Astrocyte of the spinal cord (primary cell): ENCODE measurements around the gene FRMD4B.

Experiments used
- DNase-seq: peaks from one replicate; pipeline ENCODE4 v3.0.0; 2011; ENCODE audit warnings: low read depth, low spot score
- H3K4me3 ChIP-seq: 2 replicates; pipeline ENCODE4 v1.5.1; 2011; ENCODE audit warnings: low read depth, mild to moderate bottlenecking, low read length, moderate library complexity
- in situ Hi-C: cut with HindIII; loops from 2 replicates; pipeline ENCODE4 v1.10.0; 2017; ENCODE audit warnings: low sequenced_read_pairs
- TF ChIP-seq, protein P1 (sequence below): IDR thresholded peaks from 2 replicates; pipeline ENCODE4 v1.5.1; 2012; ENCODE audit warnings: low read depth, mild to moderate bottlenecking, low read length, inconsistent platforms

The FRMD4B gene

DNA sequence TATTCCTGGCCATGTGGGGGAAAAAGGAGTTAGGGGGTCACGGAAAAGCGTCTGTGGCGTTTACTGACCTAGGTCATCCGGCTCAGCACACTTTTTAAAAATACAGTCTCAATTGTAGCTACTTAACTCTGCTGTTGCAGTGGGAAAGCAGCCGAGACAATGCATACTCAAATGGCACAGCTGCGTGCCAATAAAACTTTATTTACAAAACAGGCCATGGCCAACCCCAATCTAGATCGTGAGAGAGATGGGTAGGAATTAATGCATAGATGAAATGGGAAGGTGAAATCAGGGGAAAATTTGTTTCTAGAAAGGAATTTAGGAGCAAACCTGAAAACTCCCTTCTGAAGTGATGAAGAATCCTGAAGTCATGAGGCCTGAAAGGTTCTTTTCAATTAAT, 22.0 kb upstream of the FRMD4B start:
- TF ChIP-seq, protein P1, sequence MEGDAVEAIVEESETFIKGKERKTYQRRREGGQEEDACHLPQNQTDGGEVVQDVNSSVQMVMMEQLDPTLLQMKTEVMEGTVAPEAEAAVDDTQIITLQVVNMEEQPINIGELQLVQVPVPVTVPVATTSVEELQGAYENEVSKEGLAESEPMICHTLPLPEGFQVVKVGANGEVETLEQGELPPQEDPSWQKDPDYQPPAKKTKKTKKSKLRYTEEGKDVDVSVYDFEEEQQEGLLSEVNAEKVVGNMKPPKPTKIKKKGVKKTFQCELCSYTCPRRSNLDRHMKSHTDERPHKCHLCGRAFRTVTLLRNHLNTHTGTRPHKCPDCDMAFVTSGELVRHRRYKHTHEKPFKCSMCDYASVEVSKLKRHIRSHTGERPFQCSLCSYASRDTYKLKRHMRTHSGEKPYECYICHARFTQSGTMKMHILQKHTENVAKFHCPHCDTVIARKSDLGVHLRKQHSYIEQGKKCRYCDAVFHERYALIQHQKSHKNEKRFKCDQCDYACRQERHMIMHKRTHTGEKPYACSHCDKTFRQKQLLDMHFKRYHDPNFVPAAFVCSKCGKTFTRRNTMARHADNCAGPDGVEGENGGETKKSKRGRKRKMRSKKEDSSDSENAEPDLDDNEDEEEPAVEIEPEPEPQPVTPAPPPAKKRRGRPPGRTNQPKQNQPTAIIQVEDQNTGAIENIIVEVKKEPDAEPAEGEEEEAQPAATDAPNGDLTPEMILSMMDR: no peak
- H3K4me3 ChIP-seq: no peak overlapping the region
- in situ Hi-C loops: no loop called here
- no peak for DNase-seq

DNA sequence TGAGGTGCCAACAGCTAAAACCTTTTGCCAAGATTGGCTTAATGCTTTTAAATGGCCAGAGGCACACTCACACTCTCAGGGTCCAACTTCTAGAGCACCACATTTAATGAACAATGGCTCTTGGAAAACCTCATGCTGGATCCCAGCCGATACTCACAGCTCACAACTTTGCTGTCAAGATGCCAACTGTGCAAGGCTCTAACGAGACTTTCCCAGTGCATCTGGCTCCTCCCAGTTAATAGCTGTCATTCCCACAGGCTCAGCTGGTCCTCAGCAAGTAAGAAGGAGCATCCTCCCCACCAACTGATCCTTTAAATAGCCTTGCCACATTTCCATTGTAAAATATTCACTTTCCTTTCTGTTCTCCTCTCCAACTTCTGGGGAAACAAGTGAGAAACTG, 20.3 kb upstream of the FRMD4B start:
- TF ChIP-seq, protein P1: no peak
- DNase-seq: peak; percentile 17
- in situ Hi-C loops: no loop called here
- H3K4me3 ChIP-seq: no peak overlapping the region

DNA sequence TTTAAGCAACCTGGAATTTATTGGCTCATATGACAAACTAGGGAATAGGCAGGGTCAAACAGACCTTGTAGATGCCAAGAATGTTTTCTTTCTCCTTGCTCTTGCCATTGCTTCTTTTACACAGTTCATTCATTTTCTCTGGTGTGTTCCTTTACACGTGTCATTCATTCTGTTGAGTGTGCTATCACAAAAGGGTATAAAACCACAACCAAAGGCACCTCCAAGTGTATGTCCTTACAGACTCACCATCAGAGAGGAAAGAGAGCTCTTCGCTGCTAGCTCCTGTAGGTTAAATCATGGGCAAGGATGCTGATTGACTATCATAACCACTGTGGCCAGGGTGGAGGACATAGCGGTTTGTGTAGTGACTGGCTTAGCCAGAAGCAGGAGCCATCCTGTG, 19.2 kb upstream of the FRMD4B start:
- DNase-seq: no peak
- in situ Hi-C loops: no loop called here
- no peak overlapping the region for H3K4me3 ChIP-seq
- TF ChIP-seq, protein P1: no peak

DNA sequence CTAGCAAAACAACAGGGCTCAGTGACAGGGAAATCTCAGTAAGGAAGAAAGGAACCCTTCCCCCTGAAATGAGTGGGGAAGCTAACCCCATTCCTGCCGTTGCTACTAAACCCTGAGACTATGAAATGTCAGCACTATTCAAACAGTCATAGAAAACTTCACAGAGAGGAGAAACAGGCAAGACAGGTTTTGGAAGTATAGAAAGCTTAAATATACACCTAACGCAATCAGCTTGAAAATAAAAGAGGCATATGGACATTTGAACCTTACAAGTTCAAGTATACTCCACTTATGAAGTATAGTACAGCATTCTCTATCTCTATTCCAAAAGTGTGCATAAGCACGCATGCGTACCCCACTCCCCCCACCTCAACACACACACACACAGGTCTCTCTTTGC, 17.6 kb upstream of the FRMD4B start:
- no peak for DNase-seq
- TF ChIP-seq, protein P1: no peak
- no peak overlapping the region for H3K4me3 ChIP-seq
- in situ Hi-C loops: no loop called here

DNA sequence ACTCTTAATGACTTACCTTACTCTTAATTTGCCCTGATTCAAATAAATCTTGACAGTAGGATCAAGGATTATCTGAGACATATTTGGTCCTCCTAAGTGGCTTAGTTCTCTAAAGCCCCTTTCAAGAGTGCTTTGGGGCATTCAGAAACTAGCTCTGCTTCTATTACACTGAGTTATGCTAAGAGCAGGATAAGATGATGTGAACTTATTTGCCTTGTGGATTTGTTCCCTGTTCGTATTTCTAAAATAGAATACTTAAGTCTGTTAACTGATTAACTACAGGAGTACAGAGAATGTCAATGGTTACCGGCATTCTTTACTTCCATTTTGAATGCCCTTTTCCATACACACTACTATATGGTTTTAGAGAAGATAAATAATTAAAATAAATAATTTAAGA, 14.8 kb upstream of the FRMD4B start:
- TF ChIP-seq, protein P1: no peak
- in situ Hi-C loops: no loop called here

DNA sequence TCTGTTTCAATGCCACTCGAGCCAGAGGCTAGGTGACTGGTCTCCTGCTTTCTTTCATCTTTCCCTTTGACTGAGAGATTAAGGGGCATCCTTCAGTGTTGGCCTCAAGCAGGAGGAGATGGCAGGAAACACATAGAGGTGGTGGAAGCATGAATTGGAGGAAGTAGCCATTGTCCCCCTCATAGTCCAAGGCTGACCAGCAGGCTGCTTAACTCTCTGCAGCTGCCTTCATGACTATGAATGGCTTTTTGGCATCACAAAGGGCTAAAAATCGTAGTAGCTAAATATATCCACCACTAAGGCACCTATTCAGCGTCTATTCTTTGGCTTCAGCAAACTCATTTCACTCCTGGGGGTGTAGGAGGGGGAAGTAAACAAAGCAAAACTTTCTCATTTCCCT, 7.0 kb upstream of the FRMD4B start:
- no peak overlapping the region for H3K4me3 ChIP-seq
- DNase-seq: no peak
- in situ Hi-C loops: no loop called here
- TF ChIP-seq, protein P1: no peak

More for the DNA sequence above, 14.8 kb upstream of the FRMD4B start:
- DNase-seq: no peak
- H3K4me3 ChIP-seq: no peak overlapping the region

DNA sequence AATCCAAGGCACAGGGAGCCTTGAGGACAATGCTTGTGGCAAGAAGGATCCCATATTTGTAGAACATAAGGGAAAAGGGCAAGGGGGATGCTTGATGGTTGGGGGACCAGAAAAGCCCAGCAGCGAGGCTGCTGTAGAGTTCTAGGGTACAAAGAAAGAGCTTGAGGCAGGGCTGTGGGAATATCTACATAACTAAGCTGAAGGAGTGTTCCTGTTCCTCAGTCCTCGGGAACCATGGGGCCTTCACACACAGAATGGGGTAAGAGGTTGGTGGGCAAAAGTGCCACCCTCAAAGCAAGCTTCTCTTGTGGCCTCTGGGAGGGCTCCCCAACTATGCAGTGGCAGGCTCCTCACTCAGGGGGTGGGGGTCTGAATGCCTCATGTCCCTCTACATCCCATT, 6.5 kb upstream of the FRMD4B start:
- in situ Hi-C loops: no loop called here
- TF ChIP-seq, protein P1: no peak
- no peak for DNase-seq
- H3K4me3 ChIP-seq: no peak overlapping the region
